ENCODE results near the gene PLXNA4. TPM values are rescaled to one million over a fixed set of nuclear protein-coding genes. Genes with fewer than 3 reads are reported as not detected.
A peak's percentile ranks its signal among the peaks of the same experiment; 100 is the strongest.

PLXNA4 gene
- 1 to 10 TPM; 5.1 to 7.0 (median 5.3) TPM for total RNA-seq

DNA sequence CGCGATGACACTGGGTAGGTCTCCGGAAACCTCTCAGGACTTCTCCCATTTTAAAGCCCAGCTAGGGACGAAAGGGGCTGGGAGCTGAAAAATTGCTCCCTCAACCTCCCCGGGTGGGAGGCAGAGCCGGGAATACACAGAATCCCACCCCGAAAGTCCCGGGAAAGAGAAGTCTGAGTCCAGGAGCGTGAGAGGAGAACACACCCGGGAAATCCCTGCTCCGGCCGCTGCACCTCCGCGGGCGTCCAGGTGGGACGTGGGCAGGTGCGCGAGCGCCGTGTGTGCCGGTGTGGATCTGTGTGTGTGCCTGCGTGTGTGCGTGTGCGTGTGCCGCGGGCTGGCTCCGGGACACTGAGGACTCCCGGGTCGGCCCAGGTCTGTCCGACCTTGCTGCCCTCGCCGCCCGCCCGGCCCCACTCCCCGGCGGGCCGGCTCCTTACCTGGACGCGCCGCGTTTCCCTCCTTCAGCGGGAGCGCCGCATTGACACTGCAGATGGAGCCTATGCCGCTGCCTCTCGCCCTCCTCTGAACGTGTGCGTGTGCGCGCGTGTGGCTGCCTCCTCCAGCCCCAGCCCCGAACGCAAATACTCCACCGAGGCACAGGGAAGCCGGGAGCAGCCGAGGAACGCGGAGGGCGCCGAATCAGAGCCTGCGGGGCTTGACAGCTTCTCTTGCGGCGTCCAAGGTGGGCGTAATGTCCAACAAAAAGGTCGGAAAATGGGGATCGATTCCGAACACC is at the start of gene PLXNA4:
Gene PLXNA4, minus strand, starts transcription at position 489 of the 739 bp plus-strand sequence. CDS start 67,777 bp downstream, outside the sequence.
- H3K4me3 ChIP-seq (ENCODE audit: low read depth, poor library complexity, severe bottlenecking) = peak within 1 kb of the TSS; percentile 27
- TF ChIP-seq POLR2A (IDR thresholded peaks at IDR 0.05) = no peak
- TF ChIP-seq CTCF (IDR thresholded peaks at IDR 0.05) = no peak
- 2 to 3% methylated on average over 29 to 63 of the region's 67 CpGs for WGBS, 2 donors
- intact Hi-C loops (cut with DNase I; ENCODE audit: low total_unique reads) = loop anchor here (5.0 kb wide), 2 partner anchors 259 to 629 kb away; no protein-coding TSS in a partner anchor
- DNase-seq (ENCODE audit: low spot score in 2 of 2) = peak in 1 of 2 donors; percentile 82

DNA sequence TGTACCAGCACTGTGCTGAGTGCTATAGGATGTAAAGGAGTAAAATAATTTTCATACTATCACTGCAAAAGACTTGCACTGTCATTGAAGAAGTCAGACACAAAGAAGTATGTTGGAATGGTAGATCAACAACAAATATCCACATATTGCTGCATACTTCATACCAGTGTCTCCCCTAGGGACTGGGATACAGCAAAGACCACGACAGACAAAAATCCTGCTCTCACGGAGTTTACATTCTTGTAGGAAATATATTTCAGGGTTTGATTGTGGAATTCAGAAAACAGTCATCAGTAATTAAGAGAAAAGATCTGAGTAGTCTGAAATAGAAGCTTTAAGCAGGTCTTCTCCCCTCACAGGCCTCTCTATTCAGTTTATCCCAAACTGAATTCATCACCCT is 49.4 kb upstream of the PLXNA4 start:
- H3K4me3 ChIP-seq (ENCODE audit: low read depth, poor library complexity, severe bottlenecking) = no peak overlapping the region
- intact Hi-C loops (cut with DNase I; ENCODE audit: low total_unique reads) = no loop called here
- no peak for TF ChIP-seq CTCF (IDR thresholded peaks at IDR 0.05)
- TF ChIP-seq POLR2A (IDR thresholded peaks at IDR 0.05) = no peak
- no peak for DNase-seq (ENCODE audit: low spot score in 2 of 2)
- WGBS, 2 donors = 76 to 77% methylated on average over 2 of the region's 2 CpGs

DNA sequence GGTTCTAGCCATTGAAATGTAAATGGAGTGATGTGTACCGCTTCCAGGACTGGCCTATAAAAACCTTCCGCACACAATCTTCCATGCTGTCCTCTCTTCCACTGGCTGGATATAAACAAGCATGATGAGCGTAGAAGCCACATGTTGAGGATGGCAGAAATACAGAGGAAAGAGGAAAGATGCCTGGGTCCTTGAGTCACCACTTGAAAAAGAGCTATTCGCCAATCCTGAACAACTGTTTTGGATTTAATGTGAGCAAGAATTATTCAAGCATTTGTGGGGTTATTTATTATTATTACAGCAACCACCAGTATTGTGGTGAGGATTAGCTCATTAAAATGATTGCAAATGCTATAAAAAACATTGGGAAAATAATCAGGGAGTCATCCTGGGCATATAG is 45.8 kb upstream of the PLXNA4 start:
- 68 to 76% methylated on average over 4 of the region's 4 CpGs for WGBS, 2 donors
- no peak for TF ChIP-seq POLR2A (IDR thresholded peaks at IDR 0.05)
- TF ChIP-seq CTCF (IDR thresholded peaks at IDR 0.05) = no peak
- no peak for DNase-seq (ENCODE audit: low spot score in 2 of 2)
- intact Hi-C loops (cut with DNase I; ENCODE audit: low total_unique reads) = no loop called here
- no peak overlapping the region for H3K4me3 ChIP-seq (ENCODE audit: low read depth, poor library complexity, severe bottlenecking)

- no peak overlapping the region for H3K4me3 ChIP-seq (ENCODE audit: low read depth, poor library complexity, severe bottlenecking)
- WGBS, 2 donors = 96 to 98% methylated on average over 6 of the region's 6 CpGs
- DNase-seq (ENCODE audit: low spot score in 2 of 2) = no peak
- no peak for TF ChIP-seq POLR2A (IDR thresholded peaks at IDR 0.05)
- TF ChIP-seq CTCF (IDR thresholded peaks at IDR 0.05) = no peak
- intact Hi-C loops (cut with DNase I; ENCODE audit: low total_unique reads) = no loop called here
Measured at GRCh38 chr7:132619967-132620366, 43.7 kb upstream of the PLXNA4 start.

DNA sequence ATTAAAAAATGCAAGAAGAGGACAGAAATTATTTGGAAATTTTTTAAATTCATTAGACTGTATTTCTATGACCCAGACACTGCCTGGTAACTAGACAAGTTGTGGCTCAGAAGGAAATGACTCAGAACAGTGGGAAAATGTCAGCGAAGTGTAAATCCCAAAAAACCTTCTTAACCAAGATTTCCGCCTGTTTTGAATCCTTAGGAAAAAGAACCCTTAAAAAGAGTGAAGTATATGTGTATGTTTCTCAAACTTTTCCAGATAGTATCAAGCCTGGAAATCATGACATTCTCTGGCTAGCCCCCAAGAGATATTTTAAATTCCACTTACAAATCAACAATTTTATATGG is 42.7 kb upstream of the PLXNA4 start:
- intact Hi-C loops (cut with DNase I; ENCODE audit: low total_unique reads) = no loop called here
- no peak for DNase-seq (ENCODE audit: low spot score in 2 of 2)
- H3K4me3 ChIP-seq (ENCODE audit: low read depth, poor library complexity, severe bottlenecking) = no peak overlapping the region
- TF ChIP-seq CTCF (IDR thresholded peaks at IDR 0.05) (no peak), POLR2A (IDR thresholded peaks at IDR 0.05) (no peak)
- 66 to 72% methylated on average over 2 of the region's 2 CpGs for WGBS, 2 donors

Measured in lower leg skin (tissue), 4 donors.